GM04504 (cell line): Measurements from ENCODE around the gene TEX22.

Experiments used
- DNase-seq: peaks from one replicate; pipeline ENCODE4 v3.0.0-alpha.2; 2012; ENCODE audit warnings: low read depth

TEX22 gene

GRCh38 chr14:105384605-105385321 is 13.6 kb upstream of the TEX22 start:
- DNase-seq = no peak

GRCh38 chr14:105385322-105385637 is 13.1 kb upstream of the TEX22 start:
- DNase-seq = no peak

GRCh38 chr14:105385698-105386365 is 12.5 kb upstream of the TEX22 start:
- no peak for DNase-seq

- DNase-seq = no peak
Measured at GRCh38 chr14:105386581-105387529, 11.5 kb upstream of the TEX22 start.

GRCh38 chr14:105387530-105387922 is 10.8 kb upstream of the TEX22 start:
- DNase-seq = no peak

GRCh38 chr14:105388110-105388951 is 10.0 kb upstream of the TEX22 start:
- no peak for DNase-seq

- DNase-seq = no peak
Measured at GRCh38 chr14:105388976-105389375, 9.4 kb upstream of the TEX22 start.

GRCh38 chr14:105389534-105389933 is 8.8 kb upstream of the TEX22 start:
- DNase-seq = no peak

GRCh38 chr14:105389976-105390848 is 8.1 kb upstream of the TEX22 start:
- DNase-seq = no peak

- DNase-seq = no peak
Measured at GRCh38 chr14:105390849-105391500, 7.4 kb upstream of the TEX22 start.

GRCh38 chr14:105391541-105391940 is 6.8 kb upstream of the TEX22 start:
- no peak for DNase-seq

- DNase-seq = no peak
Measured at GRCh38 chr14:105392131-105393090, 5.9 kb upstream of the TEX22 start.

GRCh38 chr14:105393151-105393550 is 5.2 kb upstream of the TEX22 start:
- DNase-seq = no peak

- no peak for DNase-seq
Measured at GRCh38 chr14:105394714-105395537, 3.4 kb upstream of the TEX22 start.

- DNase-seq = no peak
Measured at GRCh38 chr14:105395538-105395854, 2.8 kb upstream of the TEX22 start.

GRCh38 chr14:105397350-105397931 is 897 bp upstream of the TEX22 start:
- DNase-seq = no peak

GRCh38 chr14:105398726-105399465 is 558 bp downstream of the TEX22 start:
- DNase-seq = no peak

- DNase-seq = no peak
Measured at GRCh38 chr14:105399466-105399775, 1.1 kb downstream of the TEX22 start.
